ENCODE data around the gene MPP1. TPM values are rescaled to one million over a fixed set of nuclear protein-coding genes. Genes with fewer than 3 reads are reported as not detected.

The MPP1 gene
- polyA plus RNA-seq, 1 of the 3 experiments (the other 2 are of a cell fraction), result 13.3 TPM

- Histone ChIP-seq H3K27me3 (ENCODE audit: insufficient read depth) (no peaks in the 10 kb centered on the region), H3K27ac (ENCODE audit: low read depth in 2 of 2, low read length in 1 of 2) (no peak overlapping the region; a peak in 1 of 4 replicates), H3K36me3 (replicated peaks in 1 of 2; ENCODE audit: control insufficient read depth in 1 of 2, insufficient read depth in 2 of 2, low read length in 1 of 2) (no peaks in the 10 kb centered on the region), H3K9ac (no peak overlapping the region), H4K20me1 (ENCODE audit: insufficient read depth) (no peaks in the 10 kb centered on the region), H3K4me2 (no peak overlapping the region), H3K9me2 (no peaks in the 10 kb centered on the region), H2AFZ (ENCODE audit: low read depth) (no peak overlapping the region), H3K4me1 (ENCODE audit: control insufficient read depth in 1 of 2, insufficient read depth in 2 of 2, low read depth in 1 of 2, low read length in 1 of 2) (peaks cover 11 to 45% of the 10 kb centered on the region in 2 experiments), H3F3A (replicated peaks; ENCODE audit: insufficient read depth) (peaks cover 20% of the 10 kb centered on the region), H3K4me3 (ENCODE audit: low read depth in 2 of 2, low read length in 1 of 2) (no peak overlapping the region), H3K79me2 (ENCODE audit: insufficient read depth) (no peaks in the 10 kb centered on the region), H3K9me3 (no peaks in the 10 kb centered on the region)
- TF ChIP-seq ELF1 (IDR thresholded peaks at IDR 0.05) (no peak), USF1 (IDR thresholded peaks at IDR 0.05; ENCODE audit: borderline replicate concordance, low read depth) (no peak), TAF1 (IDR thresholded peaks at IDR 0.05; ENCODE audit: borderline replicate concordance, low read depth, low read length) (no peak), RFX5 (IDR thresholded peaks at IDR 0.05; ENCODE audit: low read length) (no peak), SMC3 (IDR thresholded peaks at IDR 0.05; ENCODE audit: low read depth, low read length) (no peak), FOXJ3 (CRISPR knock-in tag; IDR thresholded peaks at IDR 0.05) (no peak)
- CTCF ChIA-PET, result interaction anchor here (2.1 kb wide), 1 partner anchor 17 kb away, joined by 9 read pairs; no protein-coding TSS in a partner anchor
- POLR2A ChIA-PET, result no interaction called here
- no peak for DNase-seq
- WGBS (ENCODE audit: low lambda C conversion rate), result 69% methylated on average over 7 of the region's 7 CpGs
Observed at GRCh38 chrX:154731881-154732280, 73.4 kb downstream of the MPP1 start.

DNA sequence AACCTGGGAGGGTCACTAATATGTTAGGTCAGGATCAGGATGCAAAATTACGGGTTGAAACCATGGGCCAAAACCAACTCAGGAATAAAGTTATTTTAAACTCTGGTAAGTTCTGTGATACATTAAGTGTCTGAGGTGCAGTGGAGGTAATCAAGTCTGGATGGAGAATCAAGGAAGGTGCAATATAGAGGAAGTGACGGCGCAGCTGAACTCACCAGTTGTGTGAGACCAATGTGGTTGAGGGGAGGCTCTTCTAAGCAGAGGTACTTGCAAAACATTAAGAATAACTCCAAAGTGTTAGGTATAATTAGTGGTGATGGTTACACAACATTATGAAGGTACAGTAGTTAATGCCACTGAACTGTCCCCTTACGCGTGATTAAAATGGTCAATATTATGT lies 74.1 kb downstream of the MPP1 start:
- CTCF ChIA-PET, result interaction anchor here (1.5 to 2.1 kb wide), 2 partner anchors 15 to 18 kb away, joined by 4 to 9 read pairs; no protein-coding TSS in a partner anchor
- DNase-seq, result no peak
- Histone ChIP-seq H3K79me2 (ENCODE audit: insufficient read depth) (no peaks in the 10 kb centered on the region), H3K4me1 (ENCODE audit: control insufficient read depth in 1 of 2, insufficient read depth in 2 of 2, low read depth in 1 of 2, low read length in 1 of 2) (peaks cover 11 to 45% of the 10 kb centered on the region in 2 experiments), H3K9me2 (no peaks in the 10 kb centered on the region), H3F3A (replicated peaks; ENCODE audit: insufficient read depth) (peaks cover 21% of the 10 kb centered on the region), H3K27me3 (ENCODE audit: insufficient read depth) (no peaks in the 10 kb centered on the region), H3K9ac (no peak overlapping the region), H3K4me2 (no peak overlapping the region), H4K20me1 (ENCODE audit: insufficient read depth) (no peaks in the 10 kb centered on the region), H3K36me3 (replicated peaks in 1 of 2; ENCODE audit: control insufficient read depth in 1 of 2, insufficient read depth in 2 of 2, low read length in 1 of 2) (no peaks in the 10 kb centered on the region), H3K9me3 (no peaks in the 10 kb centered on the region), H3K27ac (ENCODE audit: low read depth in 2 of 2, low read length in 1 of 2) (peak overlapping the region in 1 of 2 experiments; percentile 71; a peak in 1 of 4 replicates), H2AFZ (ENCODE audit: low read depth) (no peak overlapping the region), H3K4me3 (ENCODE audit: low read depth in 2 of 2, low read length in 1 of 2) (no peak overlapping the region)
- WGBS (ENCODE audit: low lambda C conversion rate), result 69% methylated on average over 5 of the region's 5 CpGs
- TF ChIP-seq NRF1 (IDR thresholded peaks at IDR 0.05; ENCODE audit: low read depth, low read length) (no peak), FOSL2 (IDR thresholded peaks at IDR 0.05; ENCODE audit: borderline replicate concordance, low read depth) (no peak), PBX3 (IDR thresholded peaks at IDR 0.05) (no peak), SMC3 (IDR thresholded peaks at IDR 0.05; ENCODE audit: low read depth, low read length) (no peak), TEAD4 (IDR thresholded peaks at IDR 0.05; ENCODE audit: borderline replicate concordance, insufficient read depth) (no peak), GABPA (IDR thresholded peaks at IDR 0.05; ENCODE audit: low read depth) (no peak), ELF1 (IDR thresholded peaks at IDR 0.05) (no peak)
- POLR2A ChIA-PET, result no interaction called here

All from SK-N-SH (cell line).